Subcutaneous abdominal adipose tissue (tissue), 5 donors: ENCODE measurements around the gene BICC1.

Experiments used
- H3K27ac ChIP-seq: one replicate; pipeline ENCODE4 v1.7.0; 2013; ENCODE audit warnings: low read depth, mild to moderate bottlenecking, inconsistent platforms, low read length, moderate library complexity
- H3K27me3 ChIP-seq, 5 donors: one replicate each; pipeline ENCODE4 v1.7.0; 2013; ENCODE audit warnings: low read length in 5 of 5, inconsistent platforms in 1 of 5; ENCODE audit not compliant: control insufficient read depth in 5 of 5, insufficient read depth in 4 of 5
- H3K36me3 ChIP-seq, 5 donors: one replicate each; pipeline ENCODE4 v1.7.0; 2013; ENCODE audit warnings: low read length in 5 of 5; ENCODE audit not compliant: control insufficient read depth in 5 of 5, insufficient read depth in 5 of 5
- H3K4me1 ChIP-seq, 5 donors: one replicate each; pipeline ENCODE4 v1.7.0; 2013; ENCODE audit warnings: low read length in 5 of 5, mild to moderate bottlenecking in 3 of 5, moderate library complexity in 1 of 5; ENCODE audit not compliant: control insufficient read depth in 5 of 5, insufficient read depth in 5 of 5
- H3K4me3 ChIP-seq, 5 donors: one replicate each; pipeline ENCODE4 v1.7.0; 2013; ENCODE audit warnings: low read length in 5 of 5, low read depth in 1 of 5
- H3K9ac ChIP-seq, 5 donors: one replicate each; pipeline ENCODE4 v1.7.0; 2013; ENCODE audit warnings: low read length in 5 of 5, mild to moderate bottlenecking in 4 of 5, moderate library complexity in 3 of 5
- H3K9me3 ChIP-seq, 5 donors: one replicate each; pipeline ENCODE4 v1.7.0; 2013; ENCODE audit warnings: low read length in 5 of 5; ENCODE audit not compliant: control insufficient read depth in 5 of 5
- donor health status: healthy.
- donor health status: healthy.
- donor health status: healthy.
- donor health status: healthy.
- donor health status: healthy.

Gene BICC1

DNA sequence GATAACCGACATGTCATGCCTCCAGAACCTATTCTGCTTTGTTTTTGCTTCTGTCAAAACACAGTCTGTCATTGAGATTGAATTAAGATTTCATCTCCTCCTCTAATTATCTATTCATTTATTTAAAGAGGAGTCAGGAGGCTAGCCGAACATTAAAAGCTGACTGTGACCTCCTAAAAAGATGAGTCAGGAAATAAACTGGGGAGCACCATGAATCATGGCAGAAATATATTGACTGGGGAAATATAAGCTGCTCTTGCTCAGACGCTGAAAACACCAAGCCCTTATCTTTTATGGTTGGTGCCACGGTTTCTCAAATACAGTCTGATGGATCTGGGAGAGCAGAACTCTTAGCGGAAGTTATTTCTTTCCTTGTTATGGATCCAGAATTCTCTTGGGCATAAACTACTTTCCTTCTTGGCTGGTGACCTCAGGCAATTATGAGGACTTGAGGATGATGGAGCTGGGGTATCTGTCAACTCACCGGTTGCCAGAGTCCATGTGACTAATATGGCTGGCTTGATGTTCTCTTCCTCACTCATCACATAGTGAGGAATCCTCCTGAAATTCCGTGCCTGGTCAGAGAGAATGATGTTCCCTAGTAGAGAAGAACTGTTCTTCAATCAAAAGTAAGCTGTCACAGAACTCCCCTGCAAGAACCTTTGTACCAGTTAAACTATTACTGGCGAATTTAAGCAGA lies 356.2 kb downstream of the BICC1 start:
- Histone ChIP-seq H3K9me3 (no peaks in the 10 kb centered on the region), H3K4me3 (no peak overlapping the region), H3K4me1 (no peaks in the 10 kb centered on the region), H3K36me3 (no peaks in the 10 kb centered on the region), H3K27ac (no peak overlapping the region), H3K9ac (no peak overlapping the region), H3K27me3 (no peaks in the 10 kb centered on the region)

DNA sequence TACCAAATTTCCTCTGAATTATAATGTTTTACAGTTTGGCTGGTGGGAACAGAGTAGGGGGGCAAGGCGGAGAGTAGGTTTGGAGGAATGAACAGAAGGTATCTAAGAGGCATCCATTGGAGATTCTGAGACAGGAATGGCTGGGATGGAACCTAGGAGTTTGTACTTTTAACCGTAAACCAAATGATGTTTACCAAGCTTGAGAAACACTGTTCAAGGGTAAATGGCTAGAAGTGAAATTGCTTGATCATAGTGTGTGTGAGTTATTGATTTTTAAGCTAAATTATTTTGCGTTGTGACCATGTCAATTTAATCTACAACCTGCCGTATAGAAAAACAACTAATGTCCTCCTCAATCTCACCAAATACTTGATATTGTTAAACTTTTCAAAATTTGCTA lies 357.4 kb downstream of the BICC1 start:
- no peaks in the 10 kb centered on the region for H3K36me3 ChIP-seq
- no peak overlapping the region for H3K9ac ChIP-seq
- no peaks in the 10 kb centered on the region for H3K4me1 ChIP-seq
- no peak overlapping the region for H3K4me3 ChIP-seq
- no peaks in the 10 kb centered on the region for H3K9me3 ChIP-seq
- H3K27me3 ChIP-seq = no peaks in the 10 kb centered on the region
- no peak overlapping the region for H3K27ac ChIP-seq

GRCh38 chr10:58873161-58873560 lies 360.5 kb downstream of the BICC1 start:
- H3K9ac ChIP-seq = no peak overlapping the region
- no peak overlapping the region for H3K27ac ChIP-seq
- no peaks in the 10 kb centered on the region for H3K27me3 ChIP-seq
- H3K9me3 ChIP-seq = no peaks in the 10 kb centered on the region
- no peaks in the 10 kb centered on the region for H3K36me3 ChIP-seq
- no peaks in the 10 kb centered on the region for H3K4me1 ChIP-seq
- no peak overlapping the region for H3K4me3 ChIP-seq
